Suprapubic skin (tissue), 4 donors: Measurements from ENCODE around the gene GNB3. TPM values are rescaled to one million over a fixed set of nuclear protein-coding genes. Genes with fewer than 3 reads are reported as not detected.

Experiments
- DNase-seq, 2 donors: peaks; one replicate each; pipeline ENCODE4 v3.0.0-alpha.2; 2019; ENCODE audit warnings: low spot score in 2 of 2
- H3K27ac ChIP-seq: fragments of 200-600 bp; sonication (generic); one replicate; pipeline ENCODE4 v1.5.1; 2019
- H3K27me3 ChIP-seq: fragments of 200-600 bp; sonication (generic); one replicate; pipeline ENCODE4 v1.5.1; 2019
- H3K36me3 ChIP-seq: fragments of 200-600 bp; sonication (generic); one replicate; pipeline ENCODE4 v1.5.1; 2019
- H3K4me1 ChIP-seq: fragments of 200-600 bp; sonication (generic); one replicate; pipeline ENCODE4 v1.5.1; 2019
- H3K4me3 ChIP-seq: fragments of 200-600 bp; sonication (generic); one replicate; pipeline ENCODE4 v1.5.1; 2019; ENCODE audit warnings: mild to moderate bottlenecking
- H3K9me3 ChIP-seq: fragments of 200-600 bp; sonication (generic); one replicate; pipeline ENCODE4 v1.5.1; 2019
- EP300 ChIP-seq: sonication (generic); formaldehyde crosslinking; IDR thresholded peaks from one replicate; pipeline ENCODE4 v1.6.1; 2017; ENCODE audit warnings: antibody characterized with exemption
- POLR2A ChIP-seq, 2 donors: fragments of 450-650 bp; IDR thresholded peaks; one replicate each; pipeline ENCODE4 v1.6.1; 2017; ENCODE audit warnings: antibody characterized with exemption in 2 of 2, mild to moderate bottlenecking in 2 of 2, moderate library complexity in 2 of 2
- POLR2AphosphoS5 ChIP-seq, 3 donors: sonication (generic); formaldehyde crosslinking; IDR thresholded peaks; one replicate each; pipeline ENCODE4 v1.6.1; 2017; ENCODE audit warnings: antibody characterized with exemption in 3 of 3
- WGBS: methylation state at CpG from one replicate; pipeline ENCODE4 v1.1.5; 2018; 5-methylcytosine and 5-hydroxymethylcytosine counted together
- total RNA-seq, 4 donors: library from RNA; depleted of rRNA; stranded (reverse); fragments of >200 nt; gene quantifications; one replicate each; pipeline ENCODE4 v1.1.0, GENCODE V29; 2016
- TF ChIP-seq, protein P1 (sequence below), 2 donors: fragments of 200-600 bp in 1 of 2; fragments of 450-650 bp in 1 of 2; sonication (generic) in 1 of 2; IDR thresholded peaks; one replicate each; pipeline ENCODE4 v1.5.1; 2016 to 2019; ENCODE audit warnings: antibody characterized with exemption in 2 of 2, mild to moderate bottlenecking in 1 of 2, moderate library complexity in 1 of 2

GNB3 gene
- total RNA-seq, 4 donors from 2014 or later = 0.72 to 1.5 (median 1.4) TPM; not detected in 1

DNA sequence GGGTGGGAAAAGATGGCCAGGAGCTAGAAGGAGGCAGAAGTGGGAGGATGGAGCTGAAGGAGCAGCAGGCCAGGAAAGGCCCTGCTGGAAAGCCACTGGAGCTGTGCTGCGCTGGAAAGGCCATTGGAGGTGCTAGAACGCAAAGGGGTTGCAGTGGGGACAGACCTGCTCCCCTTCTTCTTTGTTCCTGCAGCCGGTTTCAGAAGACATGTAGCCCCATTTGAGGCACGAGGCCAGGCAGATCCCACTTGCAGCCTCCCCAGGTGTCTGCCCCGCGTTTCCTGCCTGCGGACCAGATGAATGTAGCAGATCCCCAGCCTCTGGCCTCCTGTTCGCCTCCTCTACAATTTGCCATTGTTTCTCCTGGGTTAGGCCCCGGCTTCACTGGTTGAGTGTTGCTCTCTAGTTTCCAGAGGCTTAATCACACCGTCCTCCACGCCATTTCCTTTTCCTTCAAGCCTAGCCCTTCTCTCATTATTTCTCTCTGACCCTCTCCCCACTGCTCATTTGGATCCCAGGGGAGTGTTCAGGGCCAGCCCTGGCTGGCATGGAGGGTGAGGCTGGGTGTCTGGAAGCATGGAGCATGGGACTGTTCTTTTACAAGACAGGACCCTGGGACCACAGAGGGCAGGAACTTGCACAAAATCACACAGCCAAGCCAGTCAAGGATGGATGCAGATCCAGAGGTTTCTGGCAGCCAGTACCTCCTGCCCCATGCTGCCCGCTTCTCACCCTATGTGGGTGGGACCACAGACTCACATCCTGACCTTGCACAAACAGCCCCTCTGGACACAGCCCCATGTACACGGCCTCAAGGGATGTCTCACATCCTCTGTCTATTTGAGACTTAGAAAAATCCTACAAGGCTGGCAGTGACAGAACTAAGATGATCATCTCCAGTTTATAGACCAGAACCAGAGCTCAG lies 21.4 kb upstream of the GNB3 start:
- Histone ChIP-seq H3K4me3 (no peak overlapping the region), H3K36me3 (no peaks in the 10 kb centered on the region), H3K9me3 (no peaks in the 10 kb centered on the region), H3K4me1 (peaks cover 15% of the 10 kb centered on the region), H3K27ac (no peak overlapping the region), H3K27me3 (peaks cover 29% of the 10 kb centered on the region)
- no peak for TF ChIP-seq EP300
- TF ChIP-seq, protein P1, sequence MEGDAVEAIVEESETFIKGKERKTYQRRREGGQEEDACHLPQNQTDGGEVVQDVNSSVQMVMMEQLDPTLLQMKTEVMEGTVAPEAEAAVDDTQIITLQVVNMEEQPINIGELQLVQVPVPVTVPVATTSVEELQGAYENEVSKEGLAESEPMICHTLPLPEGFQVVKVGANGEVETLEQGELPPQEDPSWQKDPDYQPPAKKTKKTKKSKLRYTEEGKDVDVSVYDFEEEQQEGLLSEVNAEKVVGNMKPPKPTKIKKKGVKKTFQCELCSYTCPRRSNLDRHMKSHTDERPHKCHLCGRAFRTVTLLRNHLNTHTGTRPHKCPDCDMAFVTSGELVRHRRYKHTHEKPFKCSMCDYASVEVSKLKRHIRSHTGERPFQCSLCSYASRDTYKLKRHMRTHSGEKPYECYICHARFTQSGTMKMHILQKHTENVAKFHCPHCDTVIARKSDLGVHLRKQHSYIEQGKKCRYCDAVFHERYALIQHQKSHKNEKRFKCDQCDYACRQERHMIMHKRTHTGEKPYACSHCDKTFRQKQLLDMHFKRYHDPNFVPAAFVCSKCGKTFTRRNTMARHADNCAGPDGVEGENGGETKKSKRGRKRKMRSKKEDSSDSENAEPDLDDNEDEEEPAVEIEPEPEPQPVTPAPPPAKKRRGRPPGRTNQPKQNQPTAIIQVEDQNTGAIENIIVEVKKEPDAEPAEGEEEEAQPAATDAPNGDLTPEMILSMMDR (IDR thresholded peaks at IDR 0.05) = no peak
- no peak for TF ChIP-seq POLR2AphosphoS5 (IDR thresholded peaks at IDR 0.05)
- TF ChIP-seq POLR2A (IDR thresholded peaks at IDR 0.05) = no peak
- no peak for DNase-seq
- 85% methylated on average over 13 of the region's 13 CpGs for WGBS

DNA sequence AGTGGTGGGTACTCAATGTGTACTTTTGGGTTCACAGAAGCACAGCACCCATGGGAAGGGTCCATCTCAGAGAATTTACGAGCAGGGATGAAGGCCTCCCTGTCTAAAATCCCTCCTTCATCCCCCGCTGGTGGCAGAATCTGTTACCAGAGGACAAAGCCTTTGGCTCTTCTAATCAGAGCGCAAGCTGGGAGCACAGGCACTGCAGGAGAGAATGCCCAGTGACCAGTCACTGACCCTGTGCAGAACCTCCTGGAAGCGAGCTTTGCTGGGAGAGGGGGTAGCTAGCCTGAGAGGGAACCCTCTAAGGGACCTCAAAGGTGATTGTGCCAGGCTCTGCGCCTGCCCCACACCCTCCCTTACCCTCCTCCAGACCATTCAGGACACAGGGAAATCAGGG lies 20.6 kb upstream of the GNB3 start:
- DNase-seq = no peak
- peaks cover 32% of the 10 kb centered on the region for H3K27me3 ChIP-seq
- TF ChIP-seq EP300 (no peak), POLR2AphosphoS5 (IDR thresholded peaks at IDR 0.05) (no peak), POLR2A (IDR thresholded peaks at IDR 0.05) (no peak)
- TF ChIP-seq, protein P1 (IDR thresholded peaks at IDR 0.05) = no peak
- 65% methylated on average over 4 of the region's 5 CpGs for WGBS
- no peaks in the 10 kb centered on the region for H3K36me3 ChIP-seq
- peaks cover 18% of the 10 kb centered on the region for H3K4me1 ChIP-seq
- H3K27ac ChIP-seq = no peak overlapping the region
- H3K9me3 ChIP-seq = no peaks in the 10 kb centered on the region
- no peak overlapping the region for H3K4me3 ChIP-seq

DNA sequence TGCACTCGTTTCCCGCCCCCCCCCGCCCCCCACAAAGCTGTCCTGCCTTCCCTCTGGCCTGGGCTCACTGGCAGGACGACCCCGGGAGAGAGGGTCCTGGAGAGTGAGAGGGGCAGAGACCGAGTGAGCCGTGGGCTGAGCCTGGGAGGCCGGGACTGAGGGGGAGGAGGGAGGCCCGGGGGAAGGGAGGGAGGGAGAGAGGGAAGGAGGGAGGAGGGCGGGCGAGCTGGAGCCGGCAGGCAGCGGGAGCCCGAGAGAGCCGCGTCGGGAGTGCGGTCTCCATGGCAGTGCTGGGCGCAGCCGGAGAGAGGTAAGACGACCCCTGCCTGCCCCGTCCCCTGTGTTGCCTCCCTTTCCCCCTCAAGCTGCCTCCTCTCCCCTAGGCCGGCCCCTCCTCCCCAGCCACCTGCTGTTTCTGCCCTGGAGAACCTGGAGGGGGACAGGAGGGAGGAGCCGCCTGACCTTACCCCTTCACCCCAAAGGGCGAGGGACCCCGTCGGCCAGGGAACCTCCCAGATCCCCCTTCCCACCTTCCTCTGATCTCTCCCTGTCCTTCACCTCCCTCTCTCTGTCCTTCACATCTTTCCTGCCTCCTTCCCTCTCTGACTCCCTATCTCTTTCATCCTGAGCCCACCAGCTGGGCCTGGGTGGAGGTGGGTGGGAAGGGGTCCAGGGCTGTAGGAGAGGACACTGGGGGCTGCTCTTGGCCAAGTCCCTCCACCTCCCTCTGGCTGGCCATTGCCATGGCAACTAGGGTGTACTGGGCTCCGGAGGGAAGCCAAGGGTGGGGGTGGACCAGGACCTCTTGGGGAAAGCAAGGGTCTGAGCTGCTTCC lies 18.9 kb upstream of the GNB3 start, which contains the start of gene GPR162:
Gene GPR162, plus strand, starts transcription at position 231 of the 835 bp plus-strand sequence. CDS start 2,078 bp downstream, outside the sequence.
- WGBS = 3% methylated on average over 17 of the region's 28 CpGs
- DNase-seq = peak in 1 of 2 donors; percentile 74

DNA sequence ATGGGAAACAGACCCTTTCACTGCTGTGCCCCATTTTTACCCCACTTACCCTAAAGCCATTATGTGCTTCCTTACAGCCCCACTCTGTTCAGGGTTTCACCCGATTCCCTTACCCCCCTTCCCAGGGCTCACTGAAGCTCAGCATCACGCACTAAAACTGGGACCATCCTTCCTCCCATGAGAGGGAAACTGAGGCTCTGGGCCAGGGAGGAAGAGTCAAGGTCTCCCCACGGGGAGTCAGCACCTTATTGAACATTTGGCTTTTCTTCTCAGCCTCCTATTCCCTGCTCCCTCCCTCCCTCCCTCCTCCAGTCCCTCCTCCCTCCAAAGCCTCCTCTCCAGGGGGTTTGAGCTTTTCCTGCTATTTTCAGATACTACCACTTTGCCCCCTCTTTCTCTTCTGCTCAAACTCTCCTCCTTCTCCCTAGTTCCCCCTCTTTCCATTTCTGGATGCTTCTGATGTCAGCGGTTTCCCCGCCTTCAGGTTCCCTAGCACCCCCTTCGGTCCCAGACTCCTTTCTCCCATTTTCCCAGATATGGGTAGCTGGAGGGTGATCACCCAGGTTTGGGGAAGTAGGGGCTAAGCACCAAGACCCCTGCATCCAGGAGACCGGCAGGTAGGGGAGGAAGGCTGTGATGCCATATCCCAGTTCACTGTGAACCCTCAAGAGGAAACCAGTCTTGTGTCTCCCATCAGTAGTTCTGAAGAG lies 18.1 kb upstream of the GNB3 start:
- no peak overlapping the region for H3K4me3 ChIP-seq
- H3K9me3 ChIP-seq = no peaks in the 10 kb centered on the region
- TF ChIP-seq POLR2A (IDR thresholded peaks at IDR 0.05) = no peak
- TF ChIP-seq EP300 = no peak
- no peak for TF ChIP-seq POLR2AphosphoS5 (IDR thresholded peaks at IDR 0.05)
- TF ChIP-seq, protein P1 (IDR thresholded peaks at IDR 0.05) = no peak
- H3K4me1 ChIP-seq = peaks cover 33% of the 10 kb centered on the region
- no peak for DNase-seq
- no peaks in the 10 kb centered on the region for H3K36me3 ChIP-seq
- 58% methylated on average over 7 of the region's 7 CpGs for WGBS
- no peak overlapping the region for H3K27ac ChIP-seq
- H3K27me3 ChIP-seq = peaks cover 42% of the 10 kb centered on the region

More for the DNA sequence above, 18.9 kb upstream of the GNB3 start, which contains the start of gene GPR162:
- Histone ChIP-seq H3K9me3 (no peaks in the 10 kb centered on the region), H3K4me1 (peaks cover 25% of the 10 kb centered on the region), H3K36me3 (no peaks in the 10 kb centered on the region), H3K27ac (no peak within 1 kb of the TSS), H3K4me3 (peak within 1 kb of the TSS; percentile 48), H3K27me3 (peaks cover 42% of the 10 kb centered on the region)
- TF ChIP-seq EP300 (no peak), POLR2AphosphoS5 (IDR thresholded peaks at IDR 0.05) (no peak), POLR2A (IDR thresholded peaks at IDR 0.05) (no peak)
- TF ChIP-seq, protein P1 (IDR thresholded peaks at IDR 0.05) = no peak
